ENCODE data around the gene MALT1.
A peak's percentile ranks its signal among the peaks of the same experiment; 100 is the strongest.
"Not testable (repeated sequence)": the region's sequence is repeated elsewhere in the genome, so short reads cannot be mapped to it uniquely, and the experiment has no call there.

Gene MALT1

GRCh38 chr18:58745914-58746313, 74.6 kb downstream of the MALT1 start:
- no peak for DNase-seq

GRCh38 chr18:58748899-58749595, 77.8 kb downstream of the MALT1 start:
- DNase-seq = no peak

GRCh38 chr18:58753976-58754375, 82.7 kb downstream of the MALT1 start:
- no peak for DNase-seq

GRCh38 chr18:58754544-58755068, 83.3 kb downstream of the MALT1 start:
- DNase-seq = no peak

GRCh38 chr18:58755304-58756010, 84.2 kb downstream of the MALT1 start:
- no peak for DNase-seq

- DNase-seq = no peak
Observed at GRCh38 chr18:58756148-58756547, 84.9 kb downstream of the MALT1 start.

- DNase-seq = no peak
Observed at GRCh38 chr18:58756596-58757240, 85.5 kb downstream of the MALT1 start.

- DNase-seq = not testable (repeated sequence)
Observed at GRCh38 chr18:58757351-58757750, 86.1 kb downstream of the MALT1 start.

- DNase-seq = no peak
Observed at GRCh38 chr18:58758046-58758445, 86.8 kb downstream of the MALT1 start.

GRCh38 chr18:58758606-58759005, 87.3 kb downstream of the MALT1 start:
- no peak for DNase-seq

- DNase-seq = no peak
Observed at GRCh38 chr18:58761241-58761969, 90.1 kb downstream of the MALT1 start.

- no peak for DNase-seq
Observed at GRCh38 chr18:58761970-58762780, 90.9 kb downstream of the MALT1 start.

GRCh38 chr18:58762781-58763171, 91.5 kb downstream of the MALT1 start:
- DNase-seq = no peak

- no peak for DNase-seq
Observed at GRCh38 chr18:58766164-58766563, 94.9 kb downstream of the MALT1 start.

GRCh38 chr18:58766946-58767345, 95.7 kb downstream of the MALT1 start:
- DNase-seq = no peak

- DNase-seq = peak; percentile 40 to 84
Observed at GRCh38 chr18:58768293-58768974, 97.2 kb downstream of the MALT1 start.

GRCh38 chr18:58769321-58769720, 98.1 kb downstream of the MALT1 start:
- DNase-seq = no peak

GRCh38 chr18:58770601-58771000, 99.3 kb downstream of the MALT1 start:
- no peak for DNase-seq

GRCh38 chr18:58772161-58772560, 100.9 kb downstream of the MALT1 start:
- no peak for DNase-seq

GRCh38 chr18:58776084-58776483, 104.8 kb downstream of the MALT1 start:
- peak in 1 of 2 experiments; percentile 17 for DNase-seq

- DNase-seq = not testable (repeated sequence)
Observed at GRCh38 chr18:58776541-58776940, 105.3 kb downstream of the MALT1 start.

GRCh38 chr18:58777471-58777870, 106.2 kb downstream of the MALT1 start:
- no peak for DNase-seq
